GM12878 (cell line): ENCODE results near the gene PPFIBP1. TPM values are rescaled to one million over a fixed set of nuclear protein-coding genes. Genes with fewer than 3 reads are reported as not detected.

Experiments used
- ATAC-seq: fragments of 200-7000 bp; cut with Tn5 transposase; 3 replicates; pipeline ENCODE4 v1.9.1; 2020; ENCODE audit warnings: mild to moderate bottlenecking, moderate library complexity
- BruUV-seq: library from RNA; stranded (reverse); fragments of 400-500 nt; replicated peaks from 2 replicates; lab custom pipeline; 2021; lab: Mats Ljungman, UMichigan
- CTCF ChIA-PET: fragments of 300-600 bp; sonication (Branson Sonifier 250); formaldehyde crosslinking; extraction: SDS; loops from one replicate; lab custom pipeline; 2021; ENCODE audit warnings: inconsistent platforms; lab: Yijun Ruan, JAX
- POLR2A ChIA-PET: fragments of 350-600 bp; formaldehyde crosslinking; extraction: SDS; loops from one replicate; lab custom pipeline; 2021; ENCODE audit warnings: inconsistent platforms; lab: Charles Lee
- RAD21 ChIA-PET: fragments of 300-600 bp; sonication (Branson Sonifier 250); formaldehyde crosslinking; loops from one replicate; lab custom pipeline; 2023; ENCODE audit warnings: antibody characterized with exemption; ENCODE audit not compliant: unreplicated experiment; lab: Charles Lee
- SMC1A ChIA-PET: fragments of 300-600 bp; sonication (Branson Sonifier 250); formaldehyde crosslinking; loops from one replicate; lab custom pipeline; 2023; ENCODE audit not compliant: unreplicated experiment, uncharacterized antibody; lab: Charles Lee
- DNase-seq: peaks from one replicate; pipeline ENCODE4 v3.0.0-alpha.2; 2011; ENCODE audit warnings: low read depth, low spot score
- FAIRE-seq: peaks from 3 replicates; lab custom pipeline; 2011; peaks lifted over from hg19 to GRCh38; lab: Jason Lieb, UNC
- H2AFZ ChIP-seq: 2 replicates; pipeline ENCODE4 v1.6.0; 2011; ENCODE audit warnings: low read depth, low read length, control low read depth; ENCODE audit not compliant: control insufficient read depth
- H3K27ac ChIP-seq: 2 replicates; pipeline ENCODE4 v1.5.1; 2011; ENCODE audit warnings: control low read depth; ENCODE audit not compliant: control insufficient read depth, insufficient read depth
- H3K27me3 ChIP-seq, 2 experiments: replicated peaks in 1 of 2; 2 replicates each; pipeline versions ENCODE4 v1.6.0 to v1.6.1; 2011; ENCODE audit warnings: low read length in 1 of 2; ENCODE audit not compliant: control insufficient read depth in 2 of 2, insufficient read depth in 2 of 2
- H3K36me3 ChIP-seq, 2 experiments: 2 replicates each; pipeline ENCODE4 v1.5.1; 2011; ENCODE audit warnings: low read length in 1 of 2; ENCODE audit not compliant: control insufficient read depth in 2 of 2, insufficient read depth in 2 of 2
- H3K4me1 ChIP-seq: 2 replicates; pipeline ENCODE4 v1.6.1; 2011; ENCODE audit warnings: mild to moderate bottlenecking, low read length, moderate library complexity, mixed read lengths; ENCODE audit not compliant: control insufficient read depth, insufficient read depth
- H3K4me2 ChIP-seq: 2 replicates; pipeline ENCODE4 v1.6.0; 2011; ENCODE audit warnings: control low read depth; ENCODE audit not compliant: control insufficient read depth, insufficient read depth
- H3K4me3 ChIP-seq: fragments of 200-600 bp; sonication (generic); 2 replicates; pipeline ENCODE4 v1.5.1; 2016
- H3K79me2 ChIP-seq: 2 replicates; pipeline ENCODE4 v1.6.0; 2011; ENCODE audit warnings: low read length; ENCODE audit not compliant: control insufficient read depth, insufficient read depth
- H3K9ac ChIP-seq: 2 replicates; pipeline ENCODE4 v1.8.0; 2011; ENCODE audit warnings: low read length, control low read depth, mixed read lengths; ENCODE audit not compliant: control insufficient read depth, insufficient read depth
- H3K9me3 ChIP-seq: replicated peaks from 3 replicates; pipeline ENCODE4 v1.5.1; 2011; ENCODE audit warnings: mild to moderate bottlenecking, low read length; ENCODE audit not compliant: control insufficient read depth, insufficient read depth
- H4K20me1 ChIP-seq: 2 replicates; pipeline ENCODE4 v1.6.0; 2011; ENCODE audit not compliant: control insufficient read depth, insufficient read depth
- ATF2 ChIP-seq: IDR thresholded peaks from 2 replicates; pipeline ENCODE4 v1.6.1; 2012; ENCODE audit warnings: low read length, inconsistent platforms
- BHLHE40 ChIP-seq, 2 experiments: fragments of 450-650 bp in 1 of 2; IDR thresholded peaks; 2 replicates each; pipeline ENCODE4 v1.6.1; 2011 to 2017; ENCODE audit warnings: low read depth in 2 of 2, borderline replicate concordance in 1 of 2, improper control_type of control experiment in 1 of 2, low read length in 1 of 2, mild to moderate bottlenecking in 1 of 2
- E2F8 ChIP-seq: fragments of 450-650 bp; IDR thresholded peaks from 2 replicates; pipeline ENCODE4 v1.6.1; 2018; ENCODE audit warnings: mild to moderate bottlenecking, low read depth, moderate library complexity; ENCODE audit not compliant: partially characterized antibody
- EGR1 ChIP-seq, 2 experiments: IDR thresholded peaks; 1 replicate in 1 of 2; 2 replicates in 1 of 2; pipeline ENCODE4 v1.6.1; 2011 to 2012; ENCODE audit warnings: low read depth in 2 of 2, low read length in 2 of 2, borderline replicate concordance in 1 of 2, mild to moderate bottlenecking in 1 of 2, moderate library complexity in 1 of 2
- GABPA ChIP-seq: IDR thresholded peaks from 2 replicates; pipeline ENCODE4 v1.6.1; 2014; ENCODE audit warnings: antibody characterized with exemption, low read depth, mild to moderate bottlenecking, inconsistent platforms
- HCFC1 ChIP-seq: fragments of 150-350 bp; IDR thresholded peaks from 2 replicates; pipeline ENCODE4 v1.6.1; 2014; ENCODE audit warnings: low read length
- LARP7 ChIP-seq: fragments of 450-650 bp; IDR thresholded peaks from 2 replicates; pipeline ENCODE4 v1.6.1; 2017; ENCODE audit warnings: mild to moderate bottlenecking
- PAX5 ChIP-seq: IDR thresholded peaks from 2 replicates; pipeline ENCODE4 v1.6.1; 2011; ENCODE audit warnings: low read depth, low read length, borderline replicate concordance
- WGBS: methylation state at CpG from one replicate; pipeline ENCODE4 v1.1.6; 2016; ENCODE audit warnings: low lambda C conversion rate; ENCODE audit not compliant: insufficient replicate concordance, insufficient coverage; ENCODE audit errors: missing lambda C conversion rate; 5-methylcytosine and 5-hydroxymethylcytosine counted together
- in situ Hi-C: fragments of 300-500 bp; cut with MboI; formaldehyde crosslinking; loops from 9 replicates; pipeline ENCODE4 v1.14.3; 2018; ENCODE audit warnings: mixed read lengths
- intact Hi-C: fragments of 100-400 bp; cut with micrococcal nuclease; formaldehyde crosslinking; loops from one replicate; pipeline ENCODE4 v1.14.2; 2022; ENCODE audit not compliant: unreplicated experiment
- polyA plus RNA-seq, 11 experiments: library from polyadenylated mRNA; depleted of rRNA in 4 of 11; unstranded in 6 of 11; stranded (reverse) in 5 of 11; fragments of >200 nt; fragmentation: Nextera tagmentation in 4 of 11; fragmentation: Illumina TruSeq in 1 of 11; extraction: Ambion mirVana in 4 of 11; extraction: Trizol in 1 of 11; gene quantifications; 1 replicate in 1 of 11; 2 replicates in 10 of 11; pipeline versions ENCODE4 v1.2.1 to v1.2.3, GENCODE V29; 2011 to 2016; ENCODE audit warnings: inconsistent platforms in 2 of 11, missing spikeins in 2 of 11, low read depth in 1 of 11
- total RNA-seq, 4 experiments: library from RNA; depleted of rRNA in 3 of 4; stranded (reverse); fragments of >200 nt in 3 of 4; fragmentation: Illumina TruSeq in 1 of 4; extraction: Trizol in 1 of 4; gene quantifications; 2 replicates each; pipeline versions ENCODE4 v1.2.1 to v1.2.3, GENCODE V29; 2013 to 2021

The PPFIBP1 gene
- total and polyA plus RNA-seq, 10 of the 15 experiments (the other 5 are each of a cell fraction or from before 2014, with no cell fraction given), result 0.47 to 7.8 (median 3.6) TPM

- Histone ChIP-seq H3K4me1 (peaks cover 59% of the 10 kb centered on the region), H3K9ac (no peak overlapping the region), H4K20me1 (no peaks in the 10 kb centered on the region), H3K9me3 (no peaks in the 10 kb centered on the region; the same call in 2 of the 3 replicates), H3K79me2 (peaks cover 37% of the 10 kb centered on the region), H3K27ac (peak overlapping the region; percentile 78), H3K4me3 (0 out of 2 replicates have a peak overlapping the region, but pooled peaks have one; percentile 27), H2AFZ (no peak overlapping the region), H3K27me3 (no peaks in the 10 kb centered on the region), H3K4me2 (peak overlapping the region; percentile 88), H3K36me3 (no peaks in the 10 kb centered on the region)
- ChIA-PET POLR2A (interaction anchor here (0.7 to 1.1 kb wide), 2 partner anchors 11 to 204 kb away, joined by 4 read pairs; partner anchors contain the start of gene PPFIBP1), SMC1A (interaction anchor here (1.8 to 2.3 kb wide), 4 partner anchors 11 to 20 kb away, joined by 4 to 11 read pairs (median 8); no protein-coding TSS in a partner anchor), RAD21 (no interaction called here), CTCF (no interaction called here)
- in situ Hi-C loops, result no loop called here
- FAIRE-seq, result no peak
- TF ChIP-seq LARP7, result no peak
- TF ChIP-seq E2F8, result no peak
- TF ChIP-seq BHLHE40 (IDR thresholded peaks at IDR 0.05; ENCODE audit: borderline replicate concordance in 1 of 2, low read depth in 2 of 2, low read length in 1 of 2), result peak in 1 of 2 experiments; percentile 6; a peak in 1 of 4 replicates
- no peak for TF ChIP-seq GABPA
- peak; percentile 47; the same call in 1 of the 2 replicates for TF ChIP-seq PAX5
- TF ChIP-seq ATF2, result no peak
- TF ChIP-seq EGR1 (IDR thresholded peaks at IDR 0.05; ENCODE audit: borderline replicate concordance in 1 of 2, low read depth in 2 of 2, low read length in 2 of 2), result 0 out of 3 replicates have a peak, but pooled peaks of 1 of the 2 experiments have one; percentile 12
- TF ChIP-seq HCFC1, result no peak
- BruUV-seq, result no TSS peak
- intact Hi-C loops, result loop anchor here (2.0 kb wide), 1 partner anchor 117 kb away; no protein-coding TSS in a partner anchor
- WGBS, result 12% methylated on average over 6 of the region's 6 CpGs
- peak; percentile 56 for ATAC-seq
- DNase-seq, result no peak
These were observed 11.3 kb downstream of the PPFIBP1 start for GRCh38 chr12:27535318-27535717.
